Lower lobe of right lung (tissue), 2 donors: ENCODE data around the gene CHRD. TPM values are rescaled to one million over a fixed set of nuclear protein-coding genes. Genes with fewer than 3 reads are reported as not detected.
"Not testable (repeated sequence)": the region's sequence is repeated elsewhere in the genome, so short reads cannot be mapped to it uniquely, and the experiment has no call there.

Source experiments
- ATAC-seq, 2 donors: fragments of 200-7000 bp; cut with Tn5 transposase; one replicate each; pipeline ENCODE4 v1.9.1; 2020 to 2022; ENCODE audit warnings: mild to moderate bottlenecking in 2 of 2, moderate library complexity in 2 of 2
- DNase-seq: peaks from one replicate; pipeline ENCODE4 v3.0.0-alpha.2; 2020
- H3K27ac ChIP-seq: fragments of 200-600 bp; one replicate; pipeline ENCODE4 v1.8.0; 2022
- H3K27me3 ChIP-seq: fragments of 200-600 bp; one replicate; pipeline ENCODE4 v1.8.0; 2022; ENCODE audit warnings: low read depth
- H3K36me3 ChIP-seq: fragments of 200-600 bp; one replicate; pipeline ENCODE4 v1.8.0; 2022; ENCODE audit warnings: mild to moderate bottlenecking
- H3K4me1 ChIP-seq: fragments of 200-600 bp; one replicate; pipeline ENCODE4 v1.8.0; 2022
- H3K4me3 ChIP-seq: fragments of 200-600 bp; one replicate; pipeline ENCODE4 v1.8.0; 2022; ENCODE audit warnings: mild to moderate bottlenecking
- H3K9me3 ChIP-seq: fragments of 200-600 bp; one replicate; pipeline ENCODE4 v1.8.0; 2022
- CTCF ChIP-seq: fragments of 200-600 bp; IDR thresholded peaks from one replicate; pipeline ENCODE4 v1.8.0; 2022; ENCODE audit warnings: antibody characterized with exemption, mild to moderate bottlenecking
- intact Hi-C: fragments of 100-400 bp; cut with DNase I; formaldehyde crosslinking; loops from one replicate; pipeline ENCODE4 v1.11.0; 2022
- total RNA-seq: library from RNA; stranded (reverse); fragmentation: NEBNext Ultra II Directional; extraction: Animal tissue kit (Norgen Biotek cat#: 25700); gene quantifications from one replicate; pipeline ENCODE4 v1.2.1, GENCODE V29; 2021
- donor health status: DM: no; HTN: yes; CAD: no; lungs with severe emphysema.

CHRD gene
- total RNA-seq, 1 donor from 2014 or later, result 4.1 TPM

GRCh38 chr3:184338511-184338945 lies 41.3 kb upstream of the CHRD start:
- Histone ChIP-seq H3K27me3 (no peaks in the 10 kb centered on the region), H3K9me3 (no peaks in the 10 kb centered on the region), H3K36me3 (peaks cover 42% of the 10 kb centered on the region), H3K4me1 (peaks cover 32% of the 10 kb centered on the region), H3K27ac (peak overlapping the region; percentile 93), H3K4me3 (peak overlapping the region; percentile 14)
- no peak for TF ChIP-seq CTCF
- no peak for DNase-seq
- intact Hi-C loops, result no loop called here
- ATAC-seq, result no peak

- Histone ChIP-seq H3K4me3 (peak overlapping the region; percentile 14), H3K27ac (peak overlapping the region; percentile 93), H3K9me3 (no peaks in the 10 kb centered on the region), H3K27me3 (no peaks in the 10 kb centered on the region), H3K4me1 (peaks cover 32% of the 10 kb centered on the region), H3K36me3 (peaks cover 38% of the 10 kb centered on the region)
- DNase-seq (no peak), ATAC-seq (no peak)
- intact Hi-C loops, result no loop called here
- TF ChIP-seq CTCF, result no peak
Measured at GRCh38 chr3:184339001-184339400, 40.9 kb upstream of the CHRD start.

GRCh38 chr3:184339451-184340135 lies 40.3 kb upstream of the CHRD start:
- peaks cover 37% of the 10 kb centered on the region for H3K36me3 ChIP-seq
- ATAC-seq, DNase-seq, H3K9me3 ChIP-seq, intact Hi-C loops, H3K4me3 ChIP-seq, H3K27me3 ChIP-seq, H3K27ac ChIP-seq: not testable (repeated sequence)
- H3K4me1 ChIP-seq, result peaks cover 32% of the 10 kb centered on the region

GRCh38 chr3:184341925-184342324 lies 37.9 kb upstream of the CHRD start:
- no peaks in the 10 kb centered on the region for H3K27me3 ChIP-seq
- peaks cover 31% of the 10 kb centered on the region for H3K4me1 ChIP-seq
- DNase-seq, result peak; percentile 84
- H3K9me3 ChIP-seq, result no peaks in the 10 kb centered on the region
- TF ChIP-seq CTCF, result no peak
- no peak overlapping the region for H3K4me3 ChIP-seq
- peaks cover 33% of the 10 kb centered on the region for H3K36me3 ChIP-seq
- H3K27ac ChIP-seq, result no peak overlapping the region
- intact Hi-C loops, result no loop called here
- peak; percentile 78 to 86 for ATAC-seq

- Histone ChIP-seq H3K27ac (no peak overlapping the region), H3K36me3 (peaks cover 33% of the 10 kb centered on the region), H3K4me3 (no peak overlapping the region), H3K4me1 (peaks cover 17% of the 10 kb centered on the region), H3K9me3 (no peaks in the 10 kb centered on the region), H3K27me3 (no peaks in the 10 kb centered on the region)
- no peak for TF ChIP-seq CTCF
- intact Hi-C loops, result no loop called here
- DNase-seq (no peak), ATAC-seq (no peak)
Measured at GRCh38 chr3:184343200-184343876, 36.5 kb upstream of the CHRD start.
